HCT116 (cell line): Measurements from ENCODE around the gene THBS1. TPM values are rescaled to one million over a fixed set of nuclear protein-coding genes. Genes with fewer than 3 reads are reported as not detected.

Source experiments
- ATAC-seq: fragments of 200-7000 bp; cut with Tn5 transposase; 2 replicates; pipeline ENCODE4 v1.9.1; 2020; ENCODE audit warnings: mild to moderate bottlenecking, moderate library complexity
- BruUV-seq: library from RNA; stranded (reverse); fragments of 400-500 nt; replicated peaks from 2 replicates; lab custom pipeline; 2021; lab: Mats Ljungman, UMichigan
- CTCF ChIA-PET: fragments of 300-600 bp; sonication (Branson Sonifier 250); formaldehyde crosslinking; loops from one replicate; lab custom pipeline; 2021; ENCODE audit warnings: antibody characterized with exemption; lab: Charles Lee
- POLR2A ChIA-PET: fragments of 300-600, 350-600 bp; sonication (Branson Sonifier 250); formaldehyde crosslinking; loops from one replicate; lab custom pipeline; 2021; ENCODE audit warnings: antibody characterized with exemption; lab: Charles Lee
- RAD21 ChIA-PET, 2 experiments: fragments of 300-600 bp; sonication (Branson Sonifier 250); formaldehyde crosslinking; loops; one replicate each; lab custom pipeline; 2023; ENCODE audit warnings: low total read pairs in 2 of 2; ENCODE audit not compliant: uncharacterized antibody in 2 of 2, unreplicated experiment in 2 of 2, low non-redundant PET in 1 of 2; lab: Charles Lee
- DNase-seq: peaks from one replicate; pipeline ENCODE4 v3.0.0-alpha.2; 2010; ENCODE audit warnings: low read depth, low spot score
- H2AFZ ChIP-seq: fragments of 200-600 bp; shearing (Covaris generic), sonication (generic); 2 replicates; pipeline ENCODE4 v1.6.1; 2017; ENCODE audit warnings: low read depth, mixed run types, mixed read lengths, antibody characterized with exemption, low read length; ENCODE audit not compliant: poor library complexity, severe bottlenecking
- H3K27ac ChIP-seq: 2 replicates; pipeline ENCODE4 v1.5.1; 2012; ENCODE audit warnings: low read depth, low read length
- H3K27me3 ChIP-seq: fragments of 200-600 bp; sonication (generic); 2 replicates; pipeline ENCODE4 v1.6.1; 2016; ENCODE audit warnings: mixed run types, low read length, mixed read lengths; ENCODE audit not compliant: insufficient read depth
- H3K36me3 ChIP-seq, 2 experiments: fragments of 200-500 bp in 1 of 2; fragments of 200-600 bp in 1 of 2; sonication (Bioruptor generic) in 1 of 2; sonication (generic) in 1 of 2; 2 replicates each; pipeline versions ENCODE4 v1.5.1 to v1.6.1; 2014 to 2016; ENCODE audit warnings: low read length in 2 of 2, inconsistent platforms in 1 of 2, mixed read lengths in 1 of 2, mixed run types in 1 of 2; ENCODE audit not compliant: insufficient read depth in 2 of 2, control insufficient read depth in 1 of 2
- H3K4me1 ChIP-seq, 2 experiments: fragments of 200-600 bp in 1 of 2; sonication (generic) in 1 of 2; 2 replicates each; pipeline versions ENCODE4 v1.5.1 to v1.6.1; 2012 to 2017; ENCODE audit warnings: low read length in 2 of 2, inconsistent platforms in 1 of 2, mild to moderate bottlenecking in 1 of 2, mixed read lengths in 1 of 2, mixed run types in 1 of 2, moderate library complexity in 1 of 2; ENCODE audit not compliant: insufficient read depth in 2 of 2, control insufficient read depth in 1 of 2
- H3K4me2 ChIP-seq: fragments of 200-600 bp; sonication (generic); 2 replicates; pipeline ENCODE4 v1.6.1; 2017; ENCODE audit warnings: mixed run types, low read length, mixed read lengths
- H3K4me3 ChIP-seq, 2 experiments: fragments of 200-600 bp in 1 of 2; sonication (generic) in 1 of 2; replicated peaks in 1 of 2; 2 replicates each; pipeline ENCODE4 v1.5.1; 2011 to 2016; ENCODE audit warnings: low read length in 2 of 2, control low read depth in 1 of 2, low read depth in 1 of 2, mild to moderate bottlenecking in 1 of 2, mixed read lengths in 1 of 2, mixed run types in 1 of 2
- H3K79me2 ChIP-seq: fragments of 200-600 bp; sonication (generic); 2 replicates; pipeline ENCODE4 v1.6.1; 2017; ENCODE audit warnings: mild to moderate bottlenecking, mixed run types, low read length, moderate library complexity, mixed read lengths; ENCODE audit not compliant: insufficient read depth
- H3K9ac ChIP-seq: fragments of 200-600 bp; sonication (generic); 2 replicates; pipeline ENCODE4 v1.6.1; 2016; ENCODE audit warnings: low read length, mixed read lengths
- H3K9me2 ChIP-seq: fragments of 200-600 bp; sonication (generic), shearing (Covaris generic); 2 replicates; pipeline ENCODE4 v1.6.1; 2017; ENCODE audit warnings: mixed run types, mild to moderate bottlenecking, moderate library complexity; ENCODE audit not compliant: insufficient read depth
- H3K9me3 ChIP-seq, 2 experiments: fragments of 200-500 bp in 1 of 2; fragments of 200-600 bp in 1 of 2; sonication (Bioruptor generic) in 1 of 2; sonication (generic) in 1 of 2; 2 replicates each; pipeline ENCODE4 v1.6.1; 2014 to 2017; ENCODE audit warnings: low read length in 2 of 2, mixed read lengths in 2 of 2, inconsistent platforms in 1 of 2, low read depth in 1 of 2, mild to moderate bottlenecking in 1 of 2, mixed run types in 1 of 2, moderate library complexity in 1 of 2; ENCODE audit not compliant: control insufficient read depth in 1 of 2, insufficient read depth in 1 of 2
- H4K20me1 ChIP-seq: fragments of 200-600 bp; sonication (generic), shearing (Covaris generic); 2 replicates; pipeline ENCODE4 v1.6.1; 2017; ENCODE audit warnings: mixed run types, mild to moderate bottlenecking, moderate library complexity; ENCODE audit not compliant: insufficient read depth
- CBX3 ChIP-seq: IDR thresholded peaks from 2 replicates; pipeline ENCODE4 v1.6.1; 2012; ENCODE audit warnings: low read depth
- EZH2 ChIP-seq: fragments of 200-600 bp; sonication (generic); IDR thresholded peaks from 2 replicates; pipeline ENCODE4 v1.6.1; 2017; ENCODE audit warnings: antibody characterized with exemption, mixed run types
- FOSL1 ChIP-seq: IDR thresholded peaks from 2 replicates; pipeline ENCODE4 v1.6.1; 2012; ENCODE audit warnings: low read depth
- JUND ChIP-seq: IDR thresholded peaks from 2 replicates; pipeline ENCODE4 v1.6.1; 2012
- POLR2A ChIP-seq: IDR thresholded peaks from 2 replicates; pipeline ENCODE4 v1.7.0; 2011; ENCODE audit warnings: borderline replicate concordance; ENCODE audit not compliant: insufficient read depth, insufficient read length; ENCODE audit errors: extremely low read depth
- RAD21 ChIP-seq: IDR thresholded peaks from 2 replicates; pipeline ENCODE4 v1.6.1; 2012; ENCODE audit warnings: low read depth, mild to moderate bottlenecking
- SP1 ChIP-seq: IDR thresholded peaks from 2 replicates; pipeline ENCODE4 v1.6.1; 2012; ENCODE audit warnings: low read depth
- SRF ChIP-seq: IDR thresholded peaks from 2 replicates; pipeline ENCODE4 v1.6.1; 2012; ENCODE audit warnings: low read depth
- TCF7L2 ChIP-seq: IDR thresholded peaks from 2 replicates; pipeline ENCODE4 v1.7.0; 2011; ENCODE audit warnings: borderline replicate concordance, inconsistent platforms; ENCODE audit not compliant: insufficient read depth, insufficient read length; ENCODE audit errors: extremely low read depth
- YY1 ChIP-seq: IDR thresholded peaks from 2 replicates; pipeline ENCODE4 v1.6.1; 2011; ENCODE audit warnings: low read length, low read depth, moderate library complexity, mild to moderate bottlenecking; ENCODE audit not compliant: insufficient replicate concordance; ENCODE audit errors: extremely low read depth
- ZFX ChIP-seq: fragments of 450-650 bp; IDR thresholded peaks from 2 replicates; pipeline ENCODE4 v1.6.1; 2017
- intact Hi-C: fragments of 100-400 bp; cut with micrococcal nuclease; formaldehyde crosslinking; loops from 2 replicates; pipeline ENCODE4 v1.10.0; 2022
- total RNA-seq: library from RNA; stranded (reverse); gene quantifications from one replicate; pipeline ENCODE4 v1.2.1, GENCODE V29; 2021; ENCODE audit not compliant: unreplicated experiment
- TF ChIP-seq, protein P1 (sequence below): IDR thresholded peaks from 2 replicates; pipeline ENCODE4 v1.6.1; 2011; ENCODE audit warnings: mild to moderate bottlenecking, low read length, moderate library complexity; ENCODE audit not compliant: insufficient replicate concordance; ENCODE audit errors: extremely low read depth
- TF ChIP-seq, protein P2 (sequence below), 3 experiments: fragments of 200-600 bp in 1 of 3; sonication (generic) in 1 of 3; IDR thresholded peaks in 2 of 3; conservative IDR thresholded peaks in 1 of 3; 2 replicates each; pipeline ENCODE4 v1.5.1; 2012 to 2017; ENCODE audit warnings: low read depth in 2 of 3, low read length in 2 of 3, antibody characterized with exemption in 1 of 3, borderline replicate concordance in 1 of 3, control low read depth in 1 of 3, mild to moderate bottlenecking in 1 of 3, mixed read lengths in 1 of 3, mixed run types in 1 of 3, moderate library complexity in 1 of 3; ENCODE audit not compliant: insufficient read depth in 1 of 3

Gene THBS1
- total RNA-seq, 1 experiment from 2014 or later: 6.3 TPM

DNA sequence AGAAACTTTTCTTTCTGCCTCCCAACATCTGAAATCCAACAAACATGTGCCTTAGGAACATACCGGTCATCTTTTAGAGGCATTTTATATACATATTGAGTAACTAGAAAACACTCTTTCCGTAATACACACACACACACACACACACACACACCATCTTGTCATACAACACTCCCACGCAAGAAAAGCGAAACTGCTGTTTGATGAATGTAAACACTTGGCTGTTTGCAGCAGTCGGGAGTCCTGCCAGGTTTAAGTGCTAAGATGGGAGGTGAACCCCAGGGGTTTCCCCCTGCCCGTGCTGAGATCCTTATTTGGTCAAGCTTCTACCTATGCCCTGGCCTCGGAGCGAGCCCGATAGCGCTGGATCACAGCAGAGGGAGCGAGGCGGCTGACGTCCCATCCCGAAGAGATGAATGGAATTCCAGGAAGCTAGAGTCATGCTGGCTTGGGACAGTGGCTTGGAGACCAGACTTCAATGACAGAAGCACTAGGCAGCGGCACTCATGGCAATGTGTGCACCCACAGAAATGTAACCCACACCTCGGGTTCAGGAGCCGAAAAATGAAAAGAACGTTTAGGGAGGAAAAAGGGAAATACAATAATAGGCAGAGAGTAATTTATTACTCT lies 1.3 kb upstream of the THBS1 start (continued):
- TF ChIP-seq, protein P1, sequence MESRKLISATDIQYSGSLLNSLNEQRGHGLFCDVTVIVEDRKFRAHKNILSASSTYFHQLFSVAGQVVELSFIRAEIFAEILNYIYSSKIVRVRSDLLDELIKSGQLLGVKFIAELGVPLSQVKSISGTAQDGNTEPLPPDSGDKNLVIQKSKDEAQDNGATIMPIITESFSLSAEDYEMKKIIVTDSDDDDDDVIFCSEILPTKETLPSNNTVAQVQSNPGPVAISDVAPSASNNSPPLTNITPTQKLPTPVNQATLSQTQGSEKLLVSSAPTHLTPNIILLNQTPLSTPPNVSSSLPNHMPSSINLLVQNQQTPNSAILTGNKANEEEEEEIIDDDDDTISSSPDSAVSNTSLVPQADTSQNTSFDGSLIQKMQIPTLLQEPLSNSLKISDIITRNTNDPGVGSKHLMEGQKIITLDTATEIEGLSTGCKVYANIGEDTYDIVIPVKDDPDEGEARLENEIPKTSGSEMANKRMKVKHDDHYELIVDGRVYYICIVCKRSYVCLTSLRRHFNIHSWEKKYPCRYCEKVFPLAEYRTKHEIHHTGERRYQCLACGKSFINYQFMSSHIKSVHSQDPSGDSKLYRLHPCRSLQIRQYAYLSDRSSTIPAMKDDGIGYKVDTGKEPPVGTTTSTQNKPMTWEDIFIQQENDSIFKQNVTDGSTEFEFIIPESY: no peak
- TF ChIP-seq CBX3 (0 out of 2 replicates have a peak, but pooled peaks have one; percentile 41), ZFX (no peak), YY1 (no peak)
- TF ChIP-seq, all 23 proteins: peak for 7

DNA sequence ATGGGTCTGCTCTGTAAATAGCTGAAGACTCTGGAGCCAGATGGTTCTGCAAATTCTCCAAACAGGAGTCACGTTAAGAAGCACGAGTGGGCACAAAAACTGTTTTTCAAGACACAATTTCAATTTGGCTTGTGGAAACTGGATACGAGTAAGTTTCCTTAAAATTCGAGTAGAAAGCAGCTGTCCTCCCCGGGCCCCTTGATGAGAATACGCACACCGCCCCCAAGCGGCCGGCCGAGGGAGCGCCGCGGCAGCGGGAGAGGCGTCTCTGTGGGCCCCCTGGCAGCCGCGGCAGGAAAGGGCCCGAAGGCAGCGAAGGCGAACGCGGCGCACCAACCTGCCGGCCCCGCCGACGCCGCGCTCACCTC lies 778 bp upstream of the THBS1 start:
- Histone ChIP-seq H3K9me2 (no peaks in the 10 kb centered on the region), H3K4me1 (peaks cover 11 to 29% of the 10 kb centered on the region in 2 experiments), H3K36me3 (peaks cover 0 to 8% of the 10 kb centered on the region in 2 experiments; a peak in 1 of 4 replicates), H3K9me3 (no peaks in the 10 kb centered on the region), H3K4me2 (peak overlapping the region; percentile 91), H3K4me3 (peak overlapping the region; percentile 64 to 68), H3K27me3 (no peaks in the 10 kb centered on the region), H4K20me1 (no peaks in the 10 kb centered on the region), H2AFZ (peak overlapping the region; percentile 58), H3K79me2 (no peaks in the 10 kb centered on the region), H3K27ac (no peak overlapping the region; the same call in 1 of the 2 replicates), H3K9ac (peak overlapping the region; percentile 55)
- ChIA-PET POLR2A (interaction anchor here (1.1 to 1.8 kb wide), 3 partner anchors 9 to 408 kb away, joined by 4 to 11 read pairs (median 4); no protein-coding TSS in a partner anchor), RAD21 (interaction anchor here (0.8 to 2.2 kb wide), 5 partner anchors 177 to 449 kb away, joined by 3 to 13 read pairs (median 4); no protein-coding TSS in a partner anchor), CTCF (interaction anchor here (0.7 to 5.5 kb wide), 27 partner anchors 10 to 875 kb away, joined by 3 to 52 read pairs (median 3); no protein-coding TSS in a partner anchor)
- intact Hi-C loops: loop anchor here (1.0 to 2.0 kb wide), 5 partner anchors 177 to 873 kb away; no protein-coding TSS in a partner anchor
- peak; percentile 75 for ATAC-seq
- no peak for TF ChIP-seq POLR2A
- TF ChIP-seq TCF7L2: peak; percentile 12
- 0 out of 2 replicates have a peak, but pooled peaks have one; percentile 6 for TF ChIP-seq SRF
- 0 out of 2 replicates have a peak, but pooled peaks have one; percentile 40 for TF ChIP-seq CBX3
- TF ChIP-seq FOSL1: no peak; the same call in 1 of the 2 replicates
- no peak for TF ChIP-seq SP1
- no peak for TF ChIP-seq EZH2
- TF ChIP-seq, protein P2, sequence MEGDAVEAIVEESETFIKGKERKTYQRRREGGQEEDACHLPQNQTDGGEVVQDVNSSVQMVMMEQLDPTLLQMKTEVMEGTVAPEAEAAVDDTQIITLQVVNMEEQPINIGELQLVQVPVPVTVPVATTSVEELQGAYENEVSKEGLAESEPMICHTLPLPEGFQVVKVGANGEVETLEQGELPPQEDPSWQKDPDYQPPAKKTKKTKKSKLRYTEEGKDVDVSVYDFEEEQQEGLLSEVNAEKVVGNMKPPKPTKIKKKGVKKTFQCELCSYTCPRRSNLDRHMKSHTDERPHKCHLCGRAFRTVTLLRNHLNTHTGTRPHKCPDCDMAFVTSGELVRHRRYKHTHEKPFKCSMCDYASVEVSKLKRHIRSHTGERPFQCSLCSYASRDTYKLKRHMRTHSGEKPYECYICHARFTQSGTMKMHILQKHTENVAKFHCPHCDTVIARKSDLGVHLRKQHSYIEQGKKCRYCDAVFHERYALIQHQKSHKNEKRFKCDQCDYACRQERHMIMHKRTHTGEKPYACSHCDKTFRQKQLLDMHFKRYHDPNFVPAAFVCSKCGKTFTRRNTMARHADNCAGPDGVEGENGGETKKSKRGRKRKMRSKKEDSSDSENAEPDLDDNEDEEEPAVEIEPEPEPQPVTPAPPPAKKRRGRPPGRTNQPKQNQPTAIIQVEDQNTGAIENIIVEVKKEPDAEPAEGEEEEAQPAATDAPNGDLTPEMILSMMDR (IDR thresholded peaks at IDR 0.05 in 2 of 3, conservative IDR thresholded peaks at IDR 0.05 in 1 of 3; ENCODE audit: borderline replicate concordance in 1 of 3, insufficient read depth in 1 of 3, low read depth in 2 of 3, low read length in 2 of 3): peak; percentile 90 to 97 (median 94)
- no peak for TF ChIP-seq JUND
- peak; percentile 77 for TF ChIP-seq RAD21
- peak; percentile 63 for DNase-seq
- no TSS peak for BruUV-seq
